Measurements from ENCODE around the gene HECW1.

GRCh38 chr7:43113622-43114457 lies 1.4 kb downstream of the HECW1 start:
- TF ChIP-seq CTCF (IDR thresholded peaks at IDR 0.05) (no peak), POLR2A (IDR thresholded peaks at IDR 0.05) (no peak)

Measured in heart left ventricle (tissue), 13 donors.